ENCODE measurements around the gene ARRB1.
A peak's percentile ranks its signal among the peaks of the same experiment; 100 is the strongest.

Gene ARRB1

GRCh38 chr11:75344186-75344585 lies 7.3 kb downstream of the ARRB1 start:
- Histone ChIP-seq H3K9ac (ENCODE audit: low read length) (no peak overlapping the region), H3K4me1 (ENCODE audit: control insufficient read depth in 1 of 2, insufficient read depth in 2 of 2, low read length in 2 of 2) (peaks cover 79 to 91% of the 10 kb centered on the region in 2 experiments), H2AK5ac (ENCODE audit: low read length) (peak overlapping the region; percentile 77), H2AFZ (ENCODE audit: insufficient read depth, low read length, poor library complexity) (peak overlapping the region; percentile 18), H2BK5ac (ENCODE audit: low read depth, low read length, poor library complexity) (no peak overlapping the region), H3K9me3 (ENCODE audit: insufficient read depth, low read depth, low read length) (no peaks in the 10 kb centered on the region), H2BK12ac (ENCODE audit: low read length) (peak overlapping the region; percentile 74), H3K27me3 (ENCODE audit: insufficient read depth, low read length) (no peaks in the 10 kb centered on the region), H3K27ac (ENCODE audit: low read depth, low read length) (no peak overlapping the region), H3K4me3 (ENCODE audit: low read depth, low read length) (no peak overlapping the region), H3K23ac (ENCODE audit: low read length) (no peak overlapping the region), H3K4ac (ENCODE audit: low read depth, low read length) (peak overlapping the region; percentile 71), H3K4me2 (ENCODE audit: low read length) (no peak overlapping the region), H4K8ac (ENCODE audit: low read depth, low read length) (peak overlapping the region; percentile 8), H3K18ac (ENCODE audit: low read length) (peak overlapping the region; percentile 42), H3K79me1 (ENCODE audit: low read length) (peaks cover 37% of the 10 kb centered on the region), H3K36me3 (ENCODE audit: control insufficient read depth in 1 of 2, insufficient read depth in 2 of 2, low read length in 2 of 2) (peaks cover 2 to 4% of the 10 kb centered on the region in 2 experiments), H4K12ac (ENCODE audit: low read depth, low read length) (no peak overlapping the region), H4K91ac (ENCODE audit: low read depth, low read length) (peak overlapping the region; percentile 71), H3K14ac (ENCODE audit: low read length) (peak overlapping the region; percentile 33), H2BK120ac (ENCODE audit: insufficient read depth, low read length, poor library complexity) (peak overlapping the region; percentile 2), H3K79me2 (ENCODE audit: control insufficient read depth, insufficient read depth, low read length, poor library complexity) (peaks cover 30% of the 10 kb centered on the region)
- no peak for DNase-seq
- WGBS (ENCODE audit: extremely low coverage, insufficient coverage, insufficient read length) = no CpG with 5 or more reads among the region's 3 CpGs

GRCh38 chr11:75342966-75343870 lies 8.2 kb downstream of the ARRB1 start:
- Histone ChIP-seq H3K9ac (ENCODE audit: low read length) (no peak overlapping the region), H3K4me2 (ENCODE audit: low read length) (no peak overlapping the region), H3K79me1 (ENCODE audit: low read length) (peaks cover 41% of the 10 kb centered on the region), H3K18ac (ENCODE audit: low read length) (peak overlapping the region; percentile 51), H3K36me3 (ENCODE audit: control insufficient read depth in 1 of 2, insufficient read depth in 2 of 2, low read length in 2 of 2) (peaks cover 2 to 4% of the 10 kb centered on the region in 2 experiments), H2AFZ (ENCODE audit: insufficient read depth, low read length, poor library complexity) (no peak overlapping the region), H4K12ac (ENCODE audit: low read depth, low read length) (no peak overlapping the region), H4K91ac (ENCODE audit: low read depth, low read length) (peak overlapping the region; percentile 52), H2BK12ac (ENCODE audit: low read length) (peak overlapping the region; percentile 16), H2AK5ac (ENCODE audit: low read length) (no peak overlapping the region), H4K8ac (ENCODE audit: low read depth, low read length) (peak overlapping the region; percentile 39), H3K79me2 (ENCODE audit: control insufficient read depth, insufficient read depth, low read length, poor library complexity) (peaks cover 32% of the 10 kb centered on the region), H2BK5ac (ENCODE audit: low read depth, low read length, poor library complexity) (peak overlapping the region; percentile 34), H3K4me3 (ENCODE audit: low read depth, low read length) (no peak overlapping the region), H3K4me1 (ENCODE audit: control insufficient read depth in 1 of 2, insufficient read depth in 2 of 2, low read length in 2 of 2) (peaks cover 82 to 91% of the 10 kb centered on the region in 2 experiments), H3K4ac (ENCODE audit: low read depth, low read length) (no peak overlapping the region), H3K9me3 (ENCODE audit: insufficient read depth, low read depth, low read length) (no peaks in the 10 kb centered on the region), H3K14ac (ENCODE audit: low read length) (peak overlapping the region; percentile 20), H3K27ac (ENCODE audit: low read depth, low read length) (peak overlapping the region; percentile 46), H3K23ac (ENCODE audit: low read length) (no peak overlapping the region), H3K27me3 (ENCODE audit: insufficient read depth, low read length) (no peaks in the 10 kb centered on the region), H2BK120ac (ENCODE audit: insufficient read depth, low read length, poor library complexity) (no peak overlapping the region)
- no CpG with 5 or more reads among the region's 12 CpGs for WGBS (ENCODE audit: extremely low coverage, insufficient coverage, insufficient read length)
- DNase-seq = peak; percentile 60 to 82

GRCh38 chr11:75342231-75342918 lies 9.1 kb downstream of the ARRB1 start:
- peaks cover 47% of the 10 kb centered on the region for H3K79me1 ChIP-seq (ENCODE audit: low read length)
- H3K79me2 ChIP-seq (ENCODE audit: control insufficient read depth, insufficient read depth, low read length, poor library complexity) = peaks cover 32% of the 10 kb centered on the region
- H3K4ac ChIP-seq (ENCODE audit: low read depth, low read length) = peak overlapping the region; percentile 82
- peak overlapping the region; percentile 92 for H2AK5ac ChIP-seq (ENCODE audit: low read length)
- no peaks in the 10 kb centered on the region for H3K9me3 ChIP-seq (ENCODE audit: insufficient read depth, low read depth, low read length)
- no peak overlapping the region for H3K4me2 ChIP-seq (ENCODE audit: low read length)
- no peak overlapping the region for H3K23ac ChIP-seq (ENCODE audit: low read length)
- no peak for DNase-seq
- H2AFZ ChIP-seq (ENCODE audit: insufficient read depth, low read length, poor library complexity) = no peak overlapping the region
- H2BK12ac ChIP-seq (ENCODE audit: low read length) = peak overlapping the region; percentile 91
- peak overlapping the region; percentile 60 for H4K91ac ChIP-seq (ENCODE audit: low read depth, low read length)
- peak overlapping the region; percentile 43 for H2BK5ac ChIP-seq (ENCODE audit: low read depth, low read length, poor library complexity)
- peaks cover 2 to 4% of the 10 kb centered on the region in 2 experiments for H3K36me3 ChIP-seq (ENCODE audit: control insufficient read depth in 1 of 2, insufficient read depth in 2 of 2, low read length in 2 of 2)
- H4K8ac ChIP-seq (ENCODE audit: low read depth, low read length) = peak overlapping the region; percentile 30
- H4K12ac ChIP-seq (ENCODE audit: low read depth, low read length) = no peak overlapping the region
- H3K27ac ChIP-seq (ENCODE audit: low read depth, low read length) = no peak overlapping the region
- no peaks in the 10 kb centered on the region for H3K27me3 ChIP-seq (ENCODE audit: insufficient read depth, low read length)
- peak overlapping the region; percentile 71 for H3K14ac ChIP-seq (ENCODE audit: low read length)
- no CpG with 5 or more reads among the region's 15 CpGs for WGBS (ENCODE audit: extremely low coverage, insufficient coverage, insufficient read length)
- peak overlapping the region; percentile 34 for H2BK120ac ChIP-seq (ENCODE audit: insufficient read depth, low read length, poor library complexity)
- peak overlapping the region; percentile 85 for H3K18ac ChIP-seq (ENCODE audit: low read length)
- H3K9ac ChIP-seq (ENCODE audit: low read length) = no peak overlapping the region
- peaks cover 83 to 89% of the 10 kb centered on the region in 2 experiments for H3K4me1 ChIP-seq (ENCODE audit: control insufficient read depth in 1 of 2, insufficient read depth in 2 of 2, low read length in 2 of 2)
- H3K4me3 ChIP-seq (ENCODE audit: low read depth, low read length) = no peak overlapping the region

GRCh38 chr11:75341612-75342011 lies 9.8 kb downstream of the ARRB1 start:
- H2BK12ac ChIP-seq (ENCODE audit: low read length) = peak overlapping the region; percentile 91
- peak overlapping the region; percentile 35 for H3K27ac ChIP-seq (ENCODE audit: low read depth, low read length)
- H3K18ac ChIP-seq (ENCODE audit: low read length) = peak overlapping the region; percentile 85
- peak overlapping the region; percentile 92 for H2AK5ac ChIP-seq (ENCODE audit: low read length)
- H3K23ac ChIP-seq (ENCODE audit: low read length) = no peak overlapping the region
- no peaks in the 10 kb centered on the region for H3K27me3 ChIP-seq (ENCODE audit: insufficient read depth, low read length)
- H3K4ac ChIP-seq (ENCODE audit: low read depth, low read length) = peak overlapping the region; percentile 82
- no peak overlapping the region for H2AFZ ChIP-seq (ENCODE audit: insufficient read depth, low read length, poor library complexity)
- H4K12ac ChIP-seq (ENCODE audit: low read depth, low read length) = no peak overlapping the region
- H3K4me3 ChIP-seq (ENCODE audit: low read depth, low read length) = no peak overlapping the region
- H2BK120ac ChIP-seq (ENCODE audit: insufficient read depth, low read length, poor library complexity) = peak overlapping the region; percentile 34
- peaks cover 0 to 4% of the 10 kb centered on the region in 2 experiments for H3K36me3 ChIP-seq (ENCODE audit: control insufficient read depth in 1 of 2, insufficient read depth in 2 of 2, low read length in 2 of 2)
- no peak overlapping the region for H3K4me2 ChIP-seq (ENCODE audit: low read length)
- DNase-seq = no peak
- no peaks in the 10 kb centered on the region for H3K9me3 ChIP-seq (ENCODE audit: insufficient read depth, low read depth, low read length)
- peak overlapping the region; percentile 12 for H4K8ac ChIP-seq (ENCODE audit: low read depth, low read length)
- peaks cover 48% of the 10 kb centered on the region for H3K79me1 ChIP-seq (ENCODE audit: low read length)
- H3K79me2 ChIP-seq (ENCODE audit: control insufficient read depth, insufficient read depth, low read length, poor library complexity) = peaks cover 29% of the 10 kb centered on the region
- H3K9ac ChIP-seq (ENCODE audit: low read length) = no peak overlapping the region
- H3K4me1 ChIP-seq (ENCODE audit: control insufficient read depth in 1 of 2, insufficient read depth in 2 of 2, low read length in 2 of 2) = peaks cover 78 to 86% of the 10 kb centered on the region in 2 experiments
- H4K91ac ChIP-seq (ENCODE audit: low read depth, low read length) = peak overlapping the region; percentile 60
- H2BK5ac ChIP-seq (ENCODE audit: low read depth, low read length, poor library complexity) = peak overlapping the region; percentile 43
- no CpG with 5 or more reads among the region's 5 CpGs for WGBS (ENCODE audit: extremely low coverage, insufficient coverage, insufficient read length)
- H3K14ac ChIP-seq (ENCODE audit: low read length) = peak overlapping the region; percentile 71
